H1 (cell line): ENCODE results near the gene SMIM20. TPM values are rescaled to one million over a fixed set of nuclear protein-coding genes. Genes with fewer than 3 reads are reported as not detected.

Experiments
- CTCF ChIA-PET: fragments of 300-600 bp; sonication (Branson Sonifier 250); formaldehyde crosslinking; loops from one replicate; lab custom pipeline; 2021; ENCODE audit not compliant: partially characterized antibody; lab: Charles Lee
- POLR2A ChIA-PET: fragments of 300-600 bp; sonication (Branson Sonifier 250); formaldehyde crosslinking; loops from one replicate; lab custom pipeline; 2021; ENCODE audit warnings: inconsistent platforms; ENCODE audit not compliant: partially characterized antibody; lab: Charles Lee
- DNase-seq, 2 experiments: peaks; one replicate each; pipeline versions ENCODE4 v3.0.0 to v3.0.0-alpha.2; 2010 to 2022; ENCODE audit warnings: low spot score in 2 of 2, low read depth in 1 of 2, mixed read lengths in 1 of 2
- FAIRE-seq: peaks from 2 replicates; lab custom pipeline; 2011; peaks lifted over from hg19 to GRCh38; lab: Jason Lieb, UNC
- H2AFZ ChIP-seq: 2 replicates; pipeline ENCODE4 v1.8.1; 2012; ENCODE audit warnings: low read length, inconsistent platforms
- H2AK5ac ChIP-seq: 2 replicates; pipeline ENCODE4 v1.6.1; 2013; ENCODE audit warnings: low read depth, low read length
- H2BK120ac ChIP-seq: replicated peaks from 2 replicates; pipeline ENCODE3; 2013; ENCODE audit warnings: low read depth, low read length, inconsistent platforms
- H2BK12ac ChIP-seq: 2 replicates; pipeline ENCODE4 v1.6.1; 2013; ENCODE audit warnings: low read depth, low read length
- H2BK15ac ChIP-seq: 2 replicates; pipeline ENCODE4 v1.6.1; 2013; ENCODE audit warnings: low read length
- H2BK20ac ChIP-seq: 2 replicates; pipeline ENCODE4 v1.6.1; 2013; ENCODE audit warnings: low read length
- H2BK5ac ChIP-seq: 2 replicates; pipeline ENCODE4 v1.6.1; 2013; ENCODE audit warnings: low read depth, low read length
- H3K14ac ChIP-seq: 2 replicates; pipeline ENCODE4 v1.6.1; 2013; ENCODE audit warnings: inconsistent platforms; ENCODE audit not compliant: insufficient read length
- H3K18ac ChIP-seq: 2 replicates; pipeline ENCODE4 v1.6.1; 2013; ENCODE audit warnings: low read length; ENCODE audit errors: extremely low read depth
- H3K23ac ChIP-seq: 2 replicates; pipeline ENCODE4 v1.6.1; 2013; ENCODE audit warnings: inconsistent platforms; ENCODE audit not compliant: insufficient read length
- H3K23me2 ChIP-seq: 2 replicates; pipeline ENCODE4 v1.6.1; 2013; ENCODE audit warnings: low read depth, low read length
- H3K27ac ChIP-seq: 2 replicates; pipeline ENCODE4 v1.6.1; 2011; ENCODE audit warnings: low read depth, low read length, inconsistent platforms
- H3K27me3 ChIP-seq, 4 experiments: replicated peaks in 1 of 4; 1 replicate in 1 of 4; 2 replicates in 3 of 4; pipeline versions ENCODE4 v1.6.1 to v1.8.1; 2011 to 2013; ENCODE audit warnings: low read length in 3 of 4, mild to moderate bottlenecking in 3 of 4, inconsistent platforms in 2 of 4, mixed read lengths in 2 of 4, moderate library complexity in 1 of 4; ENCODE audit not compliant: control insufficient read depth in 3 of 4, insufficient read depth in 3 of 4; ENCODE audit errors: extremely low read depth in 1 of 4
- H3K36me3 ChIP-seq, 4 experiments: 2 replicates each; pipeline versions ENCODE4 v1.6.1 to v1.8.1; 2011 to 2013; ENCODE audit warnings: mild to moderate bottlenecking in 4 of 4, low read length in 3 of 4, moderate library complexity in 2 of 4, control low read depth in 1 of 4, inconsistent platforms in 1 of 4; ENCODE audit not compliant: insufficient read depth in 4 of 4, control insufficient read depth in 2 of 4
- H3K4ac ChIP-seq: replicated peaks from 2 replicates; pipeline ENCODE3; 2013; ENCODE audit warnings: low read length, low read depth, mixed read lengths, inconsistent platforms; ENCODE audit not compliant: insufficient read length
- H3K4me1 ChIP-seq, 4 experiments: replicated peaks in 1 of 4; 1 replicate in 1 of 4; 2 replicates in 3 of 4; pipeline versions ENCODE4 v1.6.1 to v1.8.1; 2011 to 2013; ENCODE audit warnings: low read length in 3 of 4, inconsistent platforms in 2 of 4, mixed read lengths in 1 of 4; ENCODE audit not compliant: insufficient read depth in 4 of 4, control insufficient read depth in 3 of 4
- H3K4me2 ChIP-seq, 2 experiments: 2 replicates each; pipeline versions ENCODE4 v1.6.1 to v1.8.1; 2011 to 2013; ENCODE audit warnings: low read depth in 2 of 2, low read length in 2 of 2, control low read depth in 1 of 2, inconsistent platforms in 1 of 2, mild to moderate bottlenecking in 1 of 2; ENCODE audit not compliant: insufficient read depth in 1 of 2
- H3K4me3 ChIP-seq, 4 experiments: fragments of 200-600, 300-600 bp in 1 of 4; sonication (generic), shearing (Covaris generic), sonication (Bioruptor Twin) in 1 of 4; 2 replicates each; pipeline versions ENCODE4 v1.5.1 to v1.8.1; 2011 to 2016; ENCODE audit warnings: low read length in 4 of 4, low read depth in 3 of 4, control low read depth in 2 of 4, inconsistent platforms in 2 of 4, mild to moderate bottlenecking in 2 of 4, mixed read lengths in 1 of 4, moderate library complexity in 1 of 4; ENCODE audit not compliant: insufficient read depth in 2 of 4; ENCODE audit errors: extremely low read depth in 1 of 4
- H3K56ac ChIP-seq: replicated peaks from 2 replicates; pipeline ENCODE3; 2013; ENCODE audit warnings: low read depth, mild to moderate bottlenecking, mixed read lengths, low read length, inconsistent platforms; ENCODE audit not compliant: insufficient read length
- H3K79me1 ChIP-seq: 2 replicates; pipeline ENCODE4 v1.6.1; 2013; ENCODE audit warnings: low read depth, low read length, control low read depth
- H3K79me2 ChIP-seq, 2 experiments: 2 replicates each; pipeline versions ENCODE4 v1.6.1 to v1.8.1; 2012 to 2013; ENCODE audit warnings: low read length in 2 of 2, mild to moderate bottlenecking in 2 of 2, inconsistent platforms in 1 of 2; ENCODE audit not compliant: insufficient read depth in 2 of 2, control insufficient read depth in 1 of 2
- H3K9ac ChIP-seq, 4 experiments: replicated peaks in 1 of 4; 1 replicate in 1 of 4; 2 replicates in 3 of 4; pipeline versions ENCODE4 v1.6.1 to v1.8.1; 2011 to 2013; ENCODE audit warnings: low read depth in 3 of 4, low read length in 3 of 4, control low read depth in 2 of 4, mild to moderate bottlenecking in 2 of 4, moderate library complexity in 2 of 4, inconsistent platforms in 1 of 4; ENCODE audit errors: extremely low read depth in 1 of 4
- H3K9me3 ChIP-seq, 2 experiments: 2 replicates each; pipeline versions ENCODE4 v1.6.1 to v1.8.1; 2012 to 2013; ENCODE audit warnings: mild to moderate bottlenecking in 2 of 2, moderate library complexity in 2 of 2, control low read depth in 1 of 2, inconsistent platforms in 1 of 2, low read depth in 1 of 2, low read length in 1 of 2, mixed read lengths in 1 of 2; ENCODE audit not compliant: insufficient read depth in 2 of 2
- H4K20me1 ChIP-seq, 2 experiments: replicated peaks in 1 of 2; 2 replicates each; pipeline versions ENCODE3 to v1.8.1; 2011 to 2013; ENCODE audit warnings: inconsistent platforms in 2 of 2, low read length in 2 of 2, mild to moderate bottlenecking in 1 of 2; ENCODE audit not compliant: insufficient read depth in 2 of 2, control insufficient read depth in 1 of 2
- H4K5ac ChIP-seq: 2 replicates; pipeline ENCODE4 v1.6.1; 2013; ENCODE audit warnings: low read length, low read depth, mixed read lengths, inconsistent platforms; ENCODE audit not compliant: insufficient read length
- H4K8ac ChIP-seq: 2 replicates; pipeline ENCODE4 v1.8.0; 2013; ENCODE audit warnings: mild to moderate bottlenecking, moderate library complexity, low read length, inconsistent platforms; ENCODE audit not compliant: insufficient read depth; ENCODE audit errors: extremely low read depth
- H4K91ac ChIP-seq: replicated peaks from 2 replicates; pipeline ENCODE3; 2013; ENCODE audit warnings: low read length, mixed read lengths, inconsistent platforms; ENCODE audit not compliant: insufficient read length
- BRCA1 ChIP-seq: IDR thresholded peaks from 2 replicates; pipeline ENCODE4 v1.6.1; 2012; ENCODE audit warnings: low read depth, low read length, improper control_type of control experiment
- EP300 ChIP-seq, 2 experiments: IDR thresholded peaks; 1 replicate in 1 of 2; 2 replicates in 1 of 2; pipeline ENCODE4 v1.6.1; 2011 to 2012; ENCODE audit warnings: low read depth in 2 of 2, low read length in 2 of 2, mild to moderate bottlenecking in 2 of 2, borderline replicate concordance in 1 of 2, inconsistent platforms in 1 of 2, moderate library complexity in 1 of 2
- EZH2 ChIP-seq: fragments of 200-600 bp; sonication (generic); IDR thresholded peaks from 2 replicates; pipeline ENCODE4 v1.7.1; 2012; ENCODE audit warnings: low read depth, mild to moderate bottlenecking, moderate library complexity, low read length, inconsistent platforms; ENCODE audit not compliant: severe bottlenecking
- SIN3A ChIP-seq, 2 experiments: IDR thresholded peaks in 1 of 2; conservative IDR thresholded peaks in 1 of 2; 2 replicates each; pipeline ENCODE4 v1.6.1; 2011 to 2012; ENCODE audit warnings: low read length in 2 of 2, improper control_type of control experiment in 1 of 2, low read depth in 1 of 2, mild to moderate bottlenecking in 1 of 2
- SP2 ChIP-seq: IDR thresholded peaks from 2 replicates; pipeline ENCODE4 v1.6.1; 2012; ENCODE audit warnings: mild to moderate bottlenecking, low read length, inconsistent platforms
- SP4 ChIP-seq: IDR thresholded peaks from 2 replicates; pipeline ENCODE4 v1.6.1; 2012; ENCODE audit warnings: low read length, inconsistent platforms
- SRF ChIP-seq: IDR thresholded peaks from 2 replicates; pipeline ENCODE4 v1.6.1; 2011; ENCODE audit warnings: mild to moderate bottlenecking, low read depth, low read length, moderate library complexity
- TAF1 ChIP-seq: IDR thresholded peaks from 2 replicates; pipeline ENCODE4 v1.6.1; 2011; ENCODE audit warnings: mild to moderate bottlenecking, low read depth, low read length
- TCF12 ChIP-seq: IDR thresholded peaks from 2 replicates; pipeline ENCODE4 v1.6.1; 2011; ENCODE audit warnings: low read depth, mild to moderate bottlenecking, low read length
- WGBS, 2 experiments: shearing (Covaris generic) in 1 of 2; methylation state at CpG; one replicate each; pipeline versions ENCODE4 v1.1.6 to v1.1.7; 2013 to 2015; ENCODE audit warnings: low lambda C conversion rate in 2 of 2, mixed read lengths in 2 of 2, inconsistent platforms in 1 of 2, low coverage in 1 of 2, missing lambda C conversion rate in 1 of 2; ENCODE audit not compliant: insufficient replicate concordance in 2 of 2, insufficient coverage in 1 of 2, insufficient read length in 1 of 2; ENCODE audit errors: extremely low coverage in 1 of 2, missing lambda C conversion rate in 1 of 2; 5-methylcytosine and 5-hydroxymethylcytosine counted together
- polyA plus RNA-seq, 7 experiments: library from polyadenylated mRNA; depleted of rRNA in 3 of 7; stranded (reverse) in 5 of 7; unstranded in 2 of 7; fragments of >200 nt in 5 of 7; fragments of 200-250 nt in 2 of 7; gene quantifications; 1 replicate in 5 of 7; 2 replicates in 1 of 7; 4 replicates in 1 of 7; pipeline versions ENCODE4 v1.2.1 to v1.2.3, GENCODE V29; 2011 to 2013; ENCODE audit warnings: missing spikeins in 2 of 7, mixed read lengths in 2 of 7
- total RNA-seq: library from RNA; stranded (reverse); fragmentation: NEBNext Ultra II Directional; extraction: Animal tissue kit (Norgen Biotek cat#: 25700); gene quantifications from 2 replicates; pipeline ENCODE4 v1.2.1, GENCODE V29; 2021

The SMIM20 gene
- total and polyA plus RNA-seq, 2 of the 8 experiments (the other 6 are each of a cell fraction or from before 2014, with no cell fraction given) = 21.9 to 36.9 TPM

DNA sequence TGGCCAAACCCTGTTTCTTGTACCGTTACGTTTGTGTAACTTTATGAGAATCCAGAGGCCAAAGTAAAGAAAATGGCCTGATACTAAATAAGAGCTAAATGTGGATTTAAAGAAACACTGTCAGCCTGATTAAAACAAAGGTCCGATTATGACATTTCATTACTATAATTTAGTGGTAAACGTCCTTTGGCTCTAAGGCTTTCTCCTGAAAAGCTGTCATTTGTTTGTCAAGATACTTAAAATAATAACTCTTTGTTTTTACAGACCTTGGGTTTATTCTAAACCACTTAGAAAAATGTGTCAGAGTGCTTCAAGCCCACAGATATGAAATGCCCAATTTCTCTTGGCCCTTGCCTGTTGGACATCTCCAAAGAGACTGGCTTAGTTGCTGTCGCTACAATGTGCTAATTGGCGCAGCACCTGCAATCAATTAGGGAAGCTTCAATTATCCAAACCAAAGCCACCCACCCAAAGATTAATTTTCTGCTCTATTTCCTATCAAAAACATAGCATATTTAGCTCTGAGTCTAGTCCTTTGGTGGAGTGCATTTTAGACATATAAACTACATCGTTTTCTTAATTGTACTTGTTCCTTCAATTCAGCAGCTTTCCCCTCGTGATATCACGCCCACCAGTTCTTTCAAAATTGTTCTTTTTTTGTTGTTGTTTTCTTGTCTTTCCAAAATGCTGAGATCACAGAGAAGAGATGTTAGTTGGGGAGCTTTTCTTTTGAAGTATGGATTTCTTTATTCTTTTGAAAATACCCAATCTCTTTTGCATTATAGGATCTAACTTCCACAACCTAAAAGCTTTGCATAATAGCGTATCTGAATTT is 13.6 kb downstream of the SMIM20 start:
- H3K9me3 ChIP-seq = no peaks in the 10 kb centered on the region
- H3K27ac ChIP-seq = no peak overlapping the region
- H3K4me1 ChIP-seq = no peaks in the 10 kb centered on the region; a peak in 2 of 7 replicates
- no peak overlapping the region for H2BK120ac ChIP-seq
- H4K5ac ChIP-seq = no peak overlapping the region
- ChIA-PET POLR2A (interaction anchor here (1.0 to 1.8 kb wide), 2 partner anchors 13 to 50 kb away, joined by 4 to 6 read pairs; partner anchors contain the start of gene SMIM20), CTCF (interaction anchor here (0.8 to 4.6 kb wide), 16 partner anchors 8 to 234 kb away, joined by 3 to 18 read pairs (median 4); no protein-coding TSS in a partner anchor)
- no peak overlapping the region for H3K9ac ChIP-seq
- no peaks in the 10 kb centered on the region; a peak in 1 of 4 replicates for H3K79me2 ChIP-seq
- DNase-seq (no peak), FAIRE-seq (no peak)
- no peak overlapping the region for H2BK15ac ChIP-seq
- no peaks in the 10 kb centered on the region for H3K27me3 ChIP-seq
- no peak overlapping the region for H2BK12ac ChIP-seq
- no peak overlapping the region for H2AFZ ChIP-seq
- 86% methylated on average over 10 of the region's 10 CpGs; no CpG with 5 or more reads in 1 of the 2 experiments for WGBS, 2 experiments
- H3K23ac ChIP-seq = no peak overlapping the region
- H2BK20ac ChIP-seq = no peak overlapping the region
- no peak overlapping the region for H2BK5ac ChIP-seq
- H3K79me1 ChIP-seq = 0 out of 2 replicates have a peak, but pooled peaks cover 5% of the 10 kb centered on the region
- no peak overlapping the region for H3K4ac ChIP-seq
- no peaks in the 10 kb centered on the region for H4K20me1 ChIP-seq
- H2AK5ac ChIP-seq = no peak overlapping the region
- H4K8ac ChIP-seq = no peak overlapping the region
- H3K18ac ChIP-seq = no peak overlapping the region
- H3K14ac ChIP-seq = no peak overlapping the region
- no peak overlapping the region for H3K4me3 ChIP-seq
- no peak overlapping the region for H4K91ac ChIP-seq
- no peak overlapping the region for H3K56ac ChIP-seq
- peaks cover 0 to 3% (median 0%) of the 10 kb centered on the region in 4 experiments; a peak in 3 of 8 replicates for H3K36me3 ChIP-seq
- no peak overlapping the region for H3K4me2 ChIP-seq
- no peaks in the 10 kb centered on the region for H3K23me2 ChIP-seq
- no peak for TF ChIP-seq TAF1
- TF ChIP-seq SP2 = no peak
- TF ChIP-seq EZH2 = no peak
- TF ChIP-seq SP4 = no peak
- TF ChIP-seq BRCA1 = no peak
- no peak for TF ChIP-seq SIN3A (conservative IDR thresholded peaks at IDR 0.05 in 1 of 2, IDR thresholded peaks at IDR 0.05 in 1 of 2; ENCODE audit: low read depth in 1 of 2, low read length in 2 of 2)
- TF ChIP-seq TCF12 = no peak
- no peak for TF ChIP-seq SRF
- TF ChIP-seq EP300 (IDR thresholded peaks at IDR 0.05; ENCODE audit: borderline replicate concordance in 1 of 2, low read depth in 2 of 2, low read length in 2 of 2) = no peak
